ENCODE data around the gene ALS2CL.

DNA sequence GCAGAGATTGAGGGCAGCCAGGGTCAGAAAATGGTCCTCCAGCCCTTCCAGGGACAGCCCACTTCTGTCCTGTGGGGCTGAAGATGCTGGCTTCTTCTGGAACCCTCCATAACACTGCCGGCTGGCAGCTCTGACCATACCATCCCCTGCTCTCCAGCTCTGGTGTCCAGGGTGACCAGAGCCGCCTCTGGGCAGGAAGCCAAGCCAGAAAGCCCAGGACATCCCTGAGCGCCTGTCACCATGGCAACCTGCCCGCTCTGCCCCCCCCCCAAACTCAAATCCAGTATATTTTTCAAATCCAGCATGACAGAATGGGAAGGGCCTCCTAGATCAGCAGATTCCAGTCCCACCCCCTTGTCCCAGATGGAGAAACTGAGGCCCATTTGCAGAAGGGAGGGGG, 7.3 kb upstream of the ALS2CL start:
- TF ChIP-seq YY1 (IDR thresholded peaks at IDR 0.05; ENCODE audit: insufficient read depth, insufficient read length) = no peak
- no peak for TF ChIP-seq ZNF274 (IDR thresholded peaks at IDR 0.05; ENCODE audit: low read depth, low read length)
